Astrocyte of the spinal cord (primary cell): ENCODE results near the gene DOK7.
A peak's percentile ranks its signal among the peaks of the same experiment; 100 is the strongest.
"Not testable (repeated sequence)": the region's sequence is repeated elsewhere in the genome, so short reads cannot be mapped to it uniquely, and the experiment has no call there.

ENCODE experiments used
- DNase-seq: peaks from one replicate; pipeline ENCODE4 v3.0.0; 2011; ENCODE audit warnings: low read depth, low spot score
- H3K4me3 ChIP-seq: 2 replicates; pipeline ENCODE4 v1.5.1; 2011; ENCODE audit warnings: low read depth, mild to moderate bottlenecking, low read length, moderate library complexity
- CTCF ChIP-seq: IDR thresholded peaks from 2 replicates; pipeline ENCODE4 v1.5.1; 2012; ENCODE audit warnings: low read depth, mild to moderate bottlenecking, low read length, inconsistent platforms
- in situ Hi-C: cut with HindIII; loops from 2 replicates; pipeline ENCODE4 v1.10.0; 2017; ENCODE audit warnings: low sequenced_read_pairs

The DOK7 gene

DNA sequence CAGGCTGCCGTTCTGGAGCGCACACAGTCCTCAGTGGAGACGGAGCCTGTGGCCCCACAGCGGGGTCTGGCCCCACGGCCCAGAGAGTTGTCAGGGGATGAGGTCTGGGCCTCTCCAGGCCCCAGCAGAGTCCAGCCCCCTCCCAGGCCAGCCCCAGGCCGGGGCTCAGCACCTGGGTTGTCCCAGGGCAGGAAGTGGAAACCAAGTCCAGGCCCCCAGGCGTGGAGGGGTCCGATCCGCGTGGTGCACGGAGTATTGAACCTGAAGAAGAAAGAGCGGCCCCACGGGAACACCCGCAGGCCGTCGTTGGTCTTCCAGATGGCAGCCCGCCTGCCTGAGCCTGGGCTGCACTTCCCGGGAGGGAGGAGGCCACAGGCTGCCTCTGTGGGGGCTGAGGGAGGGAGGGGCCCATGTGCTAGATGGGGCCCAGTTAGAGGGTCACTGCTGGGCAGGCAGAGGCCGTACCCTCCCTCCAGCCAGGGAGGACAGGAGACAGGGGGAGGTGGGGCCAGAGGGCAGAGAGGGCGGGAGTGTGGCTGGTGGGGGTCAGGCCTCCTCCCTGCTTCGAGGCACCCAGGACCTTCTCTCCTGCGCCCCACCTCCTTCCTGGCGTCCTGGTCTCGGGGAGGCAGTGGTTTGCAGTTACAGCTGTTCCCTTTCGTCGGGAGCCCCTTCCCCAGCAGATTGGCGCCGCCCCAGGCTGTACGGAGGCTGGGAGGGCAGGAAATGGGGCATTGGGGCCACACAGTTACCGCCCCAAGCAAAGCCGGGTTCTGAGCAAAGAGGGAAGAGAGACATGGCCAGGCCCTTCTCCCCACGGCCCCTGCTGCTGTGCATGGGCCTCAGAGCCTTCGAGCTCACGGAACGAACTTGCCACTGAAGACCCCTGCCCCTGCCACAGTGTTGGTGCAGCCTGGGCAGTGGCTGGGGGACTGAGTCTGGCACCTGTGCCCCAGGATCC is 13.3 kb upstream of the DOK7 start:
- in situ Hi-C loops, result no loop called here
- TF ChIP-seq CTCF, result no peak
- no peak overlapping the region for H3K4me3 ChIP-seq
- no peak for DNase-seq

- H3K4me3 ChIP-seq, result no peak overlapping the region
- DNase-seq, result no peak
- in situ Hi-C loops, result no loop called here
- no peak for TF ChIP-seq CTCF
Measured at GRCh38 chr4:3450643-3451042, 12.5 kb upstream of the DOK7 start.

DNA sequence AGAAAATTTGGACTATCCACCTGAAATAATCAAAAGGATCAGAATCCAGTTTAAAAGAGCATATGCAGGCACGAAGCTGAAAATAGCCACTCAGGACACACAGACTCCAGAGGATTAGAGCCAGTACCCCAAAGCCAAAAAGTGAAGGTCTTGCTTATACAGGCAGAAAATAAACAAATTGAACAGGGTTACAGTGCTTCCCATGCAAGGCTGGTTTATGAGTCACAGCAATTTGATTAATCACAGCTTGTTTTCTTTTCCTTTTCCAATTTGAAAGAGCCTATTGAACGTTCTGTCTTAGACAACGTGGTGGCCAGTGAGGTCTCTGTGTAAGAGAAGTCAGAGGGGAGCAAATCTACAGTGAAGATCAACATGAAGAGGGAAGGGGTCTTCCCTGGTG is 11.2 kb upstream of the DOK7 start:
- in situ Hi-C loops, result no loop called here
- peak; percentile 40 for DNase-seq
- no peak overlapping the region for H3K4me3 ChIP-seq
- no peak for TF ChIP-seq CTCF

- no peak overlapping the region for H3K4me3 ChIP-seq
- TF ChIP-seq CTCF, result peak; percentile 41
- DNase-seq, result no peak
- in situ Hi-C loops, result no loop called here
Measured at GRCh38 chr4:3452376-3452775, 10.7 kb upstream of the DOK7 start.

- in situ Hi-C loops, H3K4me3 ChIP-seq, DNase-seq: not testable (repeated sequence)
Measured at GRCh38 chr4:3455596-3455995, 7.5 kb upstream of the DOK7 start.

- DNase-seq, result no peak
- TF ChIP-seq CTCF, result no peak
- in situ Hi-C loops, result no loop called here
- no peak overlapping the region for H3K4me3 ChIP-seq
Measured at GRCh38 chr4:3458371-3458770, 4.7 kb upstream of the DOK7 start.

- H3K4me3 ChIP-seq, result not testable (repeated sequence)
Measured at GRCh38 chr4:3459156-3459555, 4.0 kb upstream of the DOK7 start.

DNA sequence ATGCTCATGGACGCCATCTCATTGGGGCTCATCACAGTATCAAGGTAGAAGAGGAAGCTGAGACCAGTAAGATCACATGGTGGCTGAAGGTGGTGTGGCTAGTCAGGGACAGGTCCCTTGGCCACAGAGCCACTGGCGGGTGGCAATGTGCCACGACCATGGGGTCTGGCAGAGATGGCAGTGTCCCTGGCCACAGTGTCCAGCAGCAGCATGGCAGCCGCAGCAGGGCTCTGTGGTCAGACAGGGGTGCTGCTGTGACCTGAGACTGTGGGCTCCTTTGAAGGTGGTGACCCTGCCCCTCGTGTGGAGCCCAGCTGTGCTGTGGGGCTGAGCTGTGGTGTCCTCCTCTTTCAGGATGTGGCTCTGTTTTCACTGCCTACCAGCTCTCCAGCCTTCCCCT is 2.2 kb upstream of the DOK7 start:
- no peak for TF ChIP-seq CTCF

More at GRCh38 chr4:3459156-3459555, 4.0 kb upstream of the DOK7 start:
- in situ Hi-C loops, DNase-seq: not testable (repeated sequence)

More for the DNA sequence above, 2.2 kb upstream of the DOK7 start:
- no peak for DNase-seq
- no peak overlapping the region for H3K4me3 ChIP-seq
- in situ Hi-C loops, result no loop called here
